ENCODE measurements around the gene WIPF1.

DNA sequence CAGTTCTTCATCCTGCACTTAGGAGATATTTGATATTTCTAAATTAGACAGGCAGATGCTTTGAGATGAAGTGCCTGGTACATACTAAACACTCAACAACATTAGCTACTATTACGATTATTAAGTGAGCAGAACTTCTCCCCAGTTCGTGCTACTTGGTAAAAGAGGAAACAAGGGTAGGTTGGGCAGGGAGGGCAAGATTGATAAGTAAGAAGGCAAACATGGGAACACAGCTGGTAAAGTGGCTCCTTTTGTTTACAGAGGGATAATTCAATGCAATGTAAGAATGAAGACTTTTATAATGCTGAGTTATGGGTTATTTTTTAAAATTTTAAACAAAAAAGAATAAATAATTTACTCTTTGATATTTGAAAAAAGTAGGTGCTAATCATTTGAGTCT lies 15.9 kb upstream of the WIPF1 start:
- TF ChIP-seq, protein P1, sequence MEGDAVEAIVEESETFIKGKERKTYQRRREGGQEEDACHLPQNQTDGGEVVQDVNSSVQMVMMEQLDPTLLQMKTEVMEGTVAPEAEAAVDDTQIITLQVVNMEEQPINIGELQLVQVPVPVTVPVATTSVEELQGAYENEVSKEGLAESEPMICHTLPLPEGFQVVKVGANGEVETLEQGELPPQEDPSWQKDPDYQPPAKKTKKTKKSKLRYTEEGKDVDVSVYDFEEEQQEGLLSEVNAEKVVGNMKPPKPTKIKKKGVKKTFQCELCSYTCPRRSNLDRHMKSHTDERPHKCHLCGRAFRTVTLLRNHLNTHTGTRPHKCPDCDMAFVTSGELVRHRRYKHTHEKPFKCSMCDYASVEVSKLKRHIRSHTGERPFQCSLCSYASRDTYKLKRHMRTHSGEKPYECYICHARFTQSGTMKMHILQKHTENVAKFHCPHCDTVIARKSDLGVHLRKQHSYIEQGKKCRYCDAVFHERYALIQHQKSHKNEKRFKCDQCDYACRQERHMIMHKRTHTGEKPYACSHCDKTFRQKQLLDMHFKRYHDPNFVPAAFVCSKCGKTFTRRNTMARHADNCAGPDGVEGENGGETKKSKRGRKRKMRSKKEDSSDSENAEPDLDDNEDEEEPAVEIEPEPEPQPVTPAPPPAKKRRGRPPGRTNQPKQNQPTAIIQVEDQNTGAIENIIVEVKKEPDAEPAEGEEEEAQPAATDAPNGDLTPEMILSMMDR (IDR thresholded peaks at IDR 0.05; ENCODE audit: poor library complexity, severe bottlenecking): no peak
- no peak for TF ChIP-seq TAF1 (IDR thresholded peaks at IDR 0.05; ENCODE audit: low read depth)
- TF ChIP-seq EZH2 (IDR thresholded peaks at IDR 0.05; ENCODE audit: borderline replicate concordance, insufficient read depth, low read length, poor library complexity, severe bottlenecking): no peak
- TF ChIP-seq EP300 (conservative IDR thresholded peaks at IDR 0.05; ENCODE audit: poor library complexity, severe bottlenecking): no peak
- TF ChIP-seq RAD21 (conservative IDR thresholded peaks at IDR 0.05): no peak
